ENCODE measurements around the gene ZBTB33. TPM values are rescaled to one million over a fixed set of nuclear protein-coding genes. Genes with fewer than 3 reads are reported as not detected.

The ZBTB33 gene
- total and polyA plus RNA-seq, 2 experiments from 2014 or later = 3.9 to 14.0 TPM

GRCh38 chrX:120244395-120244734, 6.2 kb upstream of the ZBTB33 start:
- Histone ChIP-seq H3K4me3 (peak overlapping the region; percentile 83), H3K4me2 (peak overlapping the region; percentile 92), H3K27ac (ENCODE audit: low read depth) (peak overlapping the region; percentile 64; the same call in 1 of the 2 replicates), H3K36me3 (ENCODE audit: insufficient read depth) (no peaks in the 10 kb centered on the region), H3K9me2 (ENCODE audit: insufficient read depth) (no peaks in the 10 kb centered on the region), H4K20me1 (replicated peaks; ENCODE audit: insufficient read depth) (no peaks in the 10 kb centered on the region), H3F3A (replicated peaks; ENCODE audit: low read depth) (no peaks in the 10 kb centered on the region), H3K4me1 (ENCODE audit: insufficient read depth) (0 out of 2 replicates have a peak, but pooled peaks cover 4% of the 10 kb centered on the region), H2AFZ (peak overlapping the region; percentile 90), H3K79me2 (replicated peaks; ENCODE audit: insufficient read depth) (peaks cover 19% of the 10 kb centered on the region), H3K27me3 (ENCODE audit: insufficient read depth) (peaks cover 20% of the 10 kb centered on the region; the same call in 1 of the 2 replicates)
- H3K4me1 Mint-ChIP-seq = peaks cover 5% of the 10 kb centered on the region; the same call in 2 of the 3 replicates
- H3K9me3 Mint-ChIP-seq = no peaks in the 10 kb centered on the region
- TF ChIP-seq EZH2 (IDR thresholded peaks at IDR 0.05; ENCODE audit: low read depth, unreplicated experiment) (no peak), STAT1 (IDR thresholded peaks at IDR 0.05; ENCODE audit: unreplicated experiment) (no peak), ZNF462 (CRISPR knock-in tag; IDR thresholded peaks at IDR 0.05) (no peak), EZH2phosphoT487 (IDR thresholded peaks at IDR 0.05; ENCODE audit: unreplicated experiment) (no peak)
- peak overlapping the region; percentile 94 for H3K27ac Mint-ChIP-seq
- DNase-seq (ENCODE audit: low spot score) (no peak), ATAC-seq (peak; percentile 23; the same call in 2 of the 3 replicates)
- H3K4me3 Mint-ChIP-seq = peak overlapping the region; percentile 91
- H3K36me3 Mint-ChIP-seq (ENCODE audit: low read depth) = no peaks in the 10 kb centered on the region
- peaks cover 2% of the 10 kb centered on the region for H3K27me3 Mint-ChIP-seq (ENCODE audit: insufficient read depth, low read depth, poor library complexity)

GRCh38 chrX:120244735-120245498, 5.7 kb upstream of the ZBTB33 start:
- peak overlapping the region; percentile 83 for H3K4me3 ChIP-seq
- peaks cover 19% of the 10 kb centered on the region for H3K79me2 ChIP-seq (replicated peaks; ENCODE audit: insufficient read depth)
- DNase-seq (ENCODE audit: low spot score) (peak; percentile 81), ATAC-seq (peak; percentile 97)
- peak overlapping the region; percentile 90 for H2AFZ ChIP-seq
- H3K27me3 ChIP-seq (ENCODE audit: insufficient read depth) = peaks cover 23% of the 10 kb centered on the region; the same call in 1 of the 2 replicates
- Mint-ChIP-seq H3K36me3 (ENCODE audit: low read depth) (no peaks in the 10 kb centered on the region), H3K27me3 (ENCODE audit: insufficient read depth, low read depth, poor library complexity) (peaks cover 2% of the 10 kb centered on the region), H3K4me1 (peaks cover 5% of the 10 kb centered on the region; the same call in 2 of the 3 replicates), H3K27ac (peak overlapping the region; percentile 94), H3K9me3 (no peaks in the 10 kb centered on the region), H3K4me3 (peak overlapping the region; percentile 91)
- H3K4me1 ChIP-seq (ENCODE audit: insufficient read depth) = 0 out of 2 replicates have a peak, but pooled peaks cover 4% of the 10 kb centered on the region
- no peaks in the 10 kb centered on the region for H3K36me3 ChIP-seq (ENCODE audit: insufficient read depth)
- H3F3A ChIP-seq (replicated peaks; ENCODE audit: low read depth) = no peaks in the 10 kb centered on the region
- peak overlapping the region; percentile 92 for H3K4me2 ChIP-seq
- no peaks in the 10 kb centered on the region for H4K20me1 ChIP-seq (replicated peaks; ENCODE audit: insufficient read depth)
- H3K9me2 ChIP-seq (ENCODE audit: insufficient read depth) = no peaks in the 10 kb centered on the region
- peak overlapping the region; percentile 64; the same call in 1 of the 2 replicates for H3K27ac ChIP-seq (ENCODE audit: low read depth)
- TF ChIP-seq POLR2AphosphoS5 (IDR thresholded peaks at IDR 0.05; ENCODE audit: low read depth) (0 out of 2 replicates have a peak, but pooled peaks have one; percentile 36), CREB1 (CRISPR knock-in tag; IDR thresholded peaks at IDR 0.05; ENCODE audit: low read depth) (0 out of 2 replicates have a peak, but pooled peaks have one; percentile 30)

All from GM23338 (cell line).